ENCODE data around the gene APCDD1.
"Not testable (repeated sequence)": the region's sequence is repeated elsewhere in the genome, so short reads cannot be mapped to it uniquely, and the experiment has no call there.

The APCDD1 gene

DNA sequence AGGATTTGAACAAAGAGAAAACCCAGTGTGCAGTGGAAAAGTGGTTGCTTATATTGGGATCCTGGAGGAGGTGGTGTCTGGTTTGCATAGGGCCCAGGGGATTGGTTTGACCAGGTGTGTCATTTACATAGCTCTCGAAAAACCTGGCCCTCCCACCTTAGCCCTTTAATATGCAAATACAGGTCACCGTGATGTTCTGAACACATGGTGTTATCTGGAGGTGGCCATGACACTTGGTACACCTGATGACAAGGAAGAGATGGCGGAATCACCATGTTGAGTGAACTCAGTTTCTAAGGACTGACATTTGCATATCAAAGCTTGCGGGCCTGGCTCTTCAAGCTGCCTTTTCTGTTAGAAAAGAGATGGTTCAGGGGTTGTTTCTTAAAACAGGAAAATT is 69.1 kb downstream of the APCDD1 start:
- H3K4me3 ChIP-seq (ENCODE audit: low read depth, low read length), result no peak overlapping the region

- H3K4me3 ChIP-seq (ENCODE audit: low read depth, low read length), result no peak overlapping the region
Observed at GRCh38 chr18:10524507-10525370, 70.3 kb downstream of the APCDD1 start.

GRCh38 chr18:10525371-10525691 is 70.9 kb downstream of the APCDD1 start:
- no peak overlapping the region for H3K4me3 ChIP-seq (ENCODE audit: low read depth, low read length)

- peak within 1 kb of the TSS; percentile 77 for H3K4me3 ChIP-seq (ENCODE audit: low read depth, low read length)
Observed at GRCh38 chr18:10525697-10526560, 71.5 kb downstream of the APCDD1 start, which contains the start of gene NAPG. Gene NAPG, plus strand, starts transcription at chr18:10526027. Its CDS starts 76 bp downstream, at chr18:10526103.

DNA sequence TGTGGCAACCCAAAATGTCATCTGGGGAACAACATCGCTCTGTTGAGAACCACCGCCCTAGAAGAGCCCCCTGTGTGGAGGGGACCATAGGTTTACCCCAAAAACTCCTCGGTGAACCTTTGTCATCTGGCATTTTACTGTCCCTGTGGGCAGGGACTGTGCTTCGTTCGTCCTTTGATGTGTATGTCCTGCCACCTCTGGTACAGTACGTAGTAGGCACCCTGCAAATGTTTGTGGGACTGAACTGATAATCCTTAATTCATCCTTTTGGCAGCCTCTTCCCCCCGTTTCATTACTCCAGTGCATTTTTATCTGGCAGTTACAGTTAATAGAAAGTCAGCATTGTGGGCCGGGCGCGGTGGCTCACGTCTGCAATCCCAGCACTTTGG is 72.1 kb downstream of the APCDD1 start:
- H3K4me3 ChIP-seq (ENCODE audit: low read depth, low read length), result peak overlapping the region; percentile 77

GRCh38 chr18:10528439-10528838 is 74.0 kb downstream of the APCDD1 start:
- H3K4me3 ChIP-seq (ENCODE audit: low read depth, low read length), result no peak overlapping the region

GRCh38 chr18:10530002-10530401 is 75.6 kb downstream of the APCDD1 start:
- no peak overlapping the region for H3K4me3 ChIP-seq (ENCODE audit: low read depth, low read length)

DNA sequence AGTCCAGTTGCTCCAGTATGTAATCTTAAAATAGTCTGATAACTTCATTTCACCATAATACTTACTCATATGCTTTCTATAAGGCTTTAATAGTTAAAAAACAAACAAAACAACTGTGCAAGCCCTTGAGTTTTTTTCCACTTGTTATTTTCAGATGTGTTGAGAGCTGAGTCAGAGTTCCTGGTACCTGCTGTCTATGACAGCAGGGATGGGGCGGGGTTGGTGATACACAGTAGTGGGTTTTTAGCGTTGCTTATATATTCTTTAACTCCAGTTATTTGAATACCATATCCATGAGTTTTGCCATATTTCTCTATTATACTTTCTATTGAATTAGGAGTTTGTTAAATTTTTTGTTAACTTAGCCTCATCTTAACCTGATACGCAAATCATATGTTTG is 76.4 kb downstream of the APCDD1 start:
- no peak overlapping the region for H3K4me3 ChIP-seq (ENCODE audit: low read depth, low read length)

- H3K4me3 ChIP-seq (ENCODE audit: low read depth, low read length), result no peak overlapping the region
Observed at GRCh38 chr18:10533111-10533510, 78.7 kb downstream of the APCDD1 start.

- no peak overlapping the region for H3K4me3 ChIP-seq (ENCODE audit: low read depth, low read length)
Observed at GRCh38 chr18:10536280-10536679, 81.8 kb downstream of the APCDD1 start.

GRCh38 chr18:10537765-10538164 is 83.3 kb downstream of the APCDD1 start:
- no peak overlapping the region for H3K4me3 ChIP-seq (ENCODE audit: low read depth, low read length)

- H3K4me3 ChIP-seq (ENCODE audit: low read depth, low read length), result not testable (repeated sequence)
Observed at GRCh38 chr18:10539124-10539523, 84.7 kb downstream of the APCDD1 start.
